IMR-90 (cell line): Measurements from ENCODE around the gene TBC1D3B. TPM values are rescaled to one million over a fixed set of nuclear protein-coding genes. Genes with fewer than 3 reads are reported as not detected.

Experiments used
- ATAC-seq: fragments of 200-7000 bp; cut with Tn5 transposase; 2 replicates; pipeline ENCODE4 v1.9.1; 2020; ENCODE audit warnings: low read depth, mild to moderate bottlenecking, moderate library complexity
- BruUV-seq: library from RNA; stranded (reverse); fragments of 400-500 nt; replicated peaks from 2 replicates; lab custom pipeline; 2021; lab: Mats Ljungman, UMichigan
- CTCF ChIA-PET: fragments of 300-600 bp; formaldehyde crosslinking; extraction: SDS; loops from one replicate; lab custom pipeline; 2021; ENCODE audit warnings: antibody characterized with exemption; lab: Yijun Ruan, JAX
- POLR2A ChIA-PET: fragments of 300-600 bp; sonication (Branson Sonifier 250); formaldehyde crosslinking; loops from one replicate; lab custom pipeline; 2022; ENCODE audit warnings: antibody characterized with exemption; ENCODE audit not compliant: unreplicated experiment; lab: Charles Lee
- DNase-seq: peaks from one replicate; pipeline ENCODE4 v3.0.0; 2013
- H2AFZ ChIP-seq: replicated peaks from 2 replicates; pipeline ENCODE3; 2013; ENCODE audit warnings: low read length, mild to moderate bottlenecking; ENCODE audit not compliant: poor library complexity
- H2AK5ac ChIP-seq: 2 replicates; pipeline ENCODE4 v1.6.1; 2013; ENCODE audit warnings: low read depth, low read length, inconsistent platforms
- H2AK9ac ChIP-seq: replicated peaks from 2 replicates; pipeline ENCODE3; 2013; ENCODE audit warnings: mild to moderate bottlenecking, low read depth, low read length, moderate library complexity; ENCODE audit not compliant: poor library complexity
- H2BK120ac ChIP-seq: 2 replicates; pipeline ENCODE4 v1.6.1; 2013; ENCODE audit warnings: low read depth, low read length, inconsistent platforms
- H2BK15ac ChIP-seq: 3 replicates; pipeline ENCODE4 v1.6.1; 2013; ENCODE audit warnings: low read depth, low read length, inconsistent platforms
- H2BK20ac ChIP-seq: 2 replicates; pipeline ENCODE4 v1.6.1; 2013; ENCODE audit warnings: low read depth, mild to moderate bottlenecking, inconsistent platforms, low read length, moderate library complexity
- H2BK5ac ChIP-seq: 2 replicates; pipeline ENCODE4 v1.6.1; 2013; ENCODE audit warnings: mild to moderate bottlenecking, low read depth, low read length, inconsistent platforms; ENCODE audit not compliant: poor library complexity, severe bottlenecking
- H3K14ac ChIP-seq: replicated peaks from 2 replicates; pipeline ENCODE4 v1.6.1; 2013; ENCODE audit warnings: low read depth, low read length, inconsistent platforms
- H3K18ac ChIP-seq: 2 replicates; pipeline ENCODE4 v1.6.1; 2013; ENCODE audit warnings: low read depth, low read length, control low read depth
- H3K23ac ChIP-seq: 2 replicates; pipeline ENCODE4 v1.6.1; 2013; ENCODE audit warnings: low read depth, low read length, inconsistent platforms
- H3K27ac ChIP-seq: 2 replicates; pipeline ENCODE4 v1.5.1; 2013; ENCODE audit warnings: mild to moderate bottlenecking, control low read depth, low read length; ENCODE audit not compliant: insufficient read depth
- H3K27me3 ChIP-seq: 2 replicates; pipeline ENCODE4 v1.6.1; 2013; ENCODE audit warnings: low read length; ENCODE audit not compliant: control insufficient read depth, insufficient read depth
- H3K36me3 ChIP-seq: 2 replicates; pipeline ENCODE4 v1.6.1; 2013; ENCODE audit warnings: low read length, mixed read lengths; ENCODE audit not compliant: control insufficient read depth, insufficient read depth
- H3K4ac ChIP-seq: 2 replicates; pipeline ENCODE4 v1.6.1; 2013; ENCODE audit warnings: low read depth, low read length, inconsistent platforms
- H3K4me1 ChIP-seq: 2 replicates; pipeline ENCODE4 v1.6.1; 2013; ENCODE audit warnings: low read length, mixed read lengths; ENCODE audit not compliant: control insufficient read depth, insufficient read depth
- H3K4me2 ChIP-seq: 2 replicates; pipeline ENCODE4 v1.6.1; 2013; ENCODE audit warnings: low read depth, mild to moderate bottlenecking, control low read depth, low read length, moderate library complexity
- H3K4me3 ChIP-seq: 2 replicates; pipeline ENCODE4 v1.5.1; 2013; ENCODE audit warnings: low read depth, mild to moderate bottlenecking, control low read depth, low read length, moderate library complexity; ENCODE audit not compliant: insufficient read depth
- H3K56ac ChIP-seq: 2 replicates; pipeline ENCODE4 v1.6.1; 2013; ENCODE audit warnings: low read length, inconsistent platforms; ENCODE audit not compliant: insufficient read depth; ENCODE audit errors: extremely low read depth
- H3K79me1 ChIP-seq, 2 experiments: 2 replicates each; pipeline ENCODE4 v1.6.1; 2013; ENCODE audit warnings: low read length in 2 of 2, inconsistent platforms in 1 of 2, low read depth in 1 of 2
- H3K9ac ChIP-seq: 2 replicates; pipeline ENCODE4 v1.6.1; 2013; ENCODE audit warnings: low read depth, low read length, control low read depth
- H3K9me1 ChIP-seq: 2 replicates; pipeline ENCODE4 v1.6.1; 2013; ENCODE audit warnings: low read length, inconsistent platforms; ENCODE audit not compliant: insufficient read depth
- H3K9me3 ChIP-seq: 2 replicates; pipeline ENCODE4 v1.6.1; 2013; ENCODE audit warnings: low read length; ENCODE audit not compliant: control insufficient read depth, insufficient read depth
- H4K20me1 ChIP-seq: 2 replicates; pipeline ENCODE4 v1.6.1; 2013; ENCODE audit warnings: low read length, inconsistent platforms; ENCODE audit not compliant: insufficient read depth
- H4K5ac ChIP-seq: 2 replicates; pipeline ENCODE4 v1.6.1; 2013; ENCODE audit warnings: mild to moderate bottlenecking, low read depth, low read length, control low read depth
- H4K8ac ChIP-seq, 2 experiments: 2 replicates each; pipeline ENCODE4 v1.6.1; 2013; ENCODE audit warnings: low read depth in 2 of 2, low read length in 2 of 2, control low read depth in 1 of 2, inconsistent platforms in 1 of 2
- H4K91ac ChIP-seq: 2 replicates; pipeline ENCODE4 v1.6.1; 2013; ENCODE audit warnings: low read depth, low read length, inconsistent platforms; ENCODE audit not compliant: insufficient read depth
- BHLHE40 ChIP-seq: fragments of 150-350 bp; IDR thresholded peaks from 2 replicates; pipeline ENCODE4 v1.6.1; 2016; ENCODE audit warnings: mild to moderate bottlenecking, low read depth, low read length
- CHD1 ChIP-seq: IDR thresholded peaks from 2 replicates; pipeline ENCODE4 v1.6.1; 2012; ENCODE audit warnings: low read depth, low read length, improper control_type of control experiment
- NFE2L2 ChIP-seq: fragments of 150-350 bp; IDR thresholded peaks from 2 replicates; pipeline ENCODE4 v1.6.1; 2016; ENCODE audit warnings: low read depth, mild to moderate bottlenecking, low read length
- WGBS, 2 experiments: methylation state at CpG; one replicate each; pipeline versions ENCODE4 v1.1.5 to v1.1.7; 2013; ENCODE audit warnings: missing lambda C conversion rate in 2 of 2; ENCODE audit not compliant: insufficient read length in 1 of 2; ENCODE audit errors: extremely low coverage in 2 of 2; 5-methylcytosine and 5-hydroxymethylcytosine counted together
- dilution Hi-C: fragments of 300-500 bp; cut with HindIII; formaldehyde crosslinking; loops from one replicate; pipeline ENCODE4 v1.14.3; 2018; ENCODE audit warnings: low sequenced_read_pairs; ENCODE audit not compliant: unreplicated experiment
- in situ Hi-C: fragments of 300-500 bp; cut with MboI; formaldehyde crosslinking; loops from 3 replicates; pipeline ENCODE4 v1.14.3; 2019; ENCODE audit warnings: low sequenced_read_pairs, inconsistent platforms, mixed read lengths
- intact Hi-C: fragments of 100-400 bp; cut with micrococcal nuclease; formaldehyde crosslinking; loops from 2 replicates; pipeline ENCODE4 v1.10.0; 2022
- polyA plus RNA-seq, 3 experiments: library from polyadenylated mRNA; depleted of rRNA; stranded (reverse); fragments of >200 nt; gene quantifications; 2 replicates each; pipeline ENCODE4 v1.2.3, GENCODE V29; 2012; ENCODE audit warnings: low replicate concordance in 1 of 3
- total RNA-seq: library from RNA; depleted of rRNA; stranded (reverse); fragments of >200 nt; gene quantifications from 2 replicates; pipeline ENCODE4 v1.2.3, GENCODE V29; 2012

TBC1D3B gene
- total and polyA plus RNA-seq, 2 of the 4 experiments (the other 2 are of a cell fraction) = 0.94 TPM; not detected in 1

GRCh38 chr17:36212966-36213365 is 36.5 kb upstream of the TBC1D3B start:
- Histone ChIP-seq H2AFZ (no peak overlapping the region), H2AK9ac (no peak overlapping the region), H3K9ac (no peak overlapping the region), H3K56ac (no peak overlapping the region), H3K27me3 (no peaks in the 10 kb centered on the region; the same call in none of the 2 replicates), H3K4me3 (no peak overlapping the region), H3K14ac (no peak overlapping the region), H4K91ac (no peak overlapping the region), H2AK5ac (no peak overlapping the region), H3K4me1 (no peaks in the 10 kb centered on the region), H4K8ac (no peak overlapping the region), H2BK20ac (no peak overlapping the region), H3K9me3 (no peaks in the 10 kb centered on the region), H4K5ac (no peak overlapping the region), H3K4ac (no peak overlapping the region), H2BK15ac (no peak overlapping the region), H3K36me3 (no peaks in the 10 kb centered on the region), H3K4me2 (no peak overlapping the region), H2BK120ac (no peak overlapping the region), H3K23ac (no peak overlapping the region), H3K79me1 (no peaks in the 10 kb centered on the region), H3K9me1 (no peaks in the 10 kb centered on the region), H3K27ac (no peak overlapping the region), H4K20me1 (no peaks in the 10 kb centered on the region), H2BK5ac (no peak overlapping the region), H3K18ac (no peak overlapping the region)
- ChIA-PET CTCF (no interaction called here), POLR2A (no interaction called here)
- ATAC-seq = no peak
- intact Hi-C loops = no loop called here
- dilution Hi-C loops = no loop called here
- DNase-seq = no peak
- 100% methylated on average over 1 of the region's 3 CpGs; no CpG with 5 or more reads in 1 of the 2 experiments for WGBS, 2 experiments
- in situ Hi-C loops = loop anchor here (25.0 kb wide), 1 partner anchor 249 kb away; no protein-coding TSS in a partner anchor
- BruUV-seq = no TSS peak
- TF ChIP-seq NFE2L2 (no peak), CHD1 (no peak), BHLHE40 (no peak)
